H1 (cell line): ENCODE measurements around the gene SGO2. TPM values are rescaled to one million over a fixed set of nuclear protein-coding genes. Genes with fewer than 3 reads are reported as not detected.

Experiments used
- JUN ChIP-seq: IDR thresholded peaks from 2 replicates; pipeline ENCODE4 v1.6.1; 2011; ENCODE audit warnings: low read depth, mild to moderate bottlenecking, improper control_type of control experiment, low read length
- SUZ12 ChIP-seq: fragments of 200-600 bp; sonication (generic); IDR thresholded peaks from 2 replicates; pipeline ENCODE4 v1.6.1; 2012; ENCODE audit warnings: mild to moderate bottlenecking, inconsistent platforms, low read length, moderate library complexity, mixed read lengths
- polyA plus RNA-seq, 7 experiments: library from polyadenylated mRNA; depleted of rRNA in 3 of 7; stranded (reverse) in 5 of 7; unstranded in 2 of 7; fragments of >200 nt in 5 of 7; fragments of 200-250 nt in 2 of 7; gene quantifications; 1 replicate in 5 of 7; 2 replicates in 1 of 7; 4 replicates in 1 of 7; pipeline versions ENCODE4 v1.2.1 to v1.2.3, GENCODE V29; 2011 to 2013; ENCODE audit warnings: missing spikeins in 2 of 7, mixed read lengths in 2 of 7
- total RNA-seq: library from RNA; stranded (reverse); fragmentation: NEBNext Ultra II Directional; extraction: Animal tissue kit (Norgen Biotek cat#: 25700); gene quantifications from 2 replicates; pipeline ENCODE4 v1.2.1, GENCODE V29; 2021

The SGO2 gene
- total and polyA plus RNA-seq, 2 of the 8 experiments (the other 6 are each of a cell fraction or from before 2014, with no cell fraction given): 2.4 to 33.2 TPM

DNA sequence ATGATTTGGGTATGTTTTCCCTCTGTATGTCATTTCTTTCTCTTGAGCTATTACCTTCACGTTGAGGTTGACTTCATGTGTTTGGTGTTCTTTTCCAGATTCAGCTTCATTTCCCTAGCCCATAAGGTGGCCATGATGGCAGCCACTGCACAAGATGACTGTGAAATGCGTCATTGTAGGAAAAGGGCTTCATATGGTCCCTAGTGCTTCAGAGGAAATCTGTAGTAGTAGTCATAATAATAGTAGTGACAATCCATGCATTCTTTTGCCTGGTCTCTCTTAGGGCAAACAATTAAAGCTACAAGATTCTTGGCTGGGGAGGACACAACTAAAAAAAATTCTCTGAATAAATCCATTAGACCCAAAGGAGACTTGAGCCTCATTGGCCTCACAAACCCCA, 88.2 kb downstream of the SGO2 start (continued):
- TF ChIP-seq SUZ12 (no peak), JUN (no peak)
- TF ChIP-seq, all 59 proteins: peak for 0
